HG03342 (cell line): ENCODE measurements around the gene CSNK1A1.

Experiments used
- ATAC-seq: cut with Tn5 transposase; IDR thresholded peaks from one replicate; pipeline ENCODE4 v1.9.1; 2021; ENCODE audit warnings: mild to moderate bottlenecking, moderate library complexity; ENCODE audit not compliant: unreplicated experiment

CSNK1A1 gene

GRCh38 chr5:149575131-149575530 is 23.9 kb upstream of the CSNK1A1 start:
- ATAC-seq, result no peak

- no peak for ATAC-seq
Observed at GRCh38 chr5:149572576-149573231, 21.5 kb upstream of the CSNK1A1 start.

GRCh38 chr5:149572170-149572569 is 20.9 kb upstream of the CSNK1A1 start:
- no peak for ATAC-seq

GRCh38 chr5:149567226-149567625 is 16.0 kb upstream of the CSNK1A1 start:
- no peak for ATAC-seq

- ATAC-seq, result peak; percentile 94
Observed at GRCh38 chr5:149564542-149565140, 13.4 kb upstream of the CSNK1A1 start.

GRCh38 chr5:149563466-149563865 is 12.2 kb upstream of the CSNK1A1 start:
- no peak for ATAC-seq

GRCh38 chr5:149561848-149562247 is 10.6 kb upstream of the CSNK1A1 start:
- no peak for ATAC-seq

GRCh38 chr5:149559706-149560105 is 8.5 kb upstream of the CSNK1A1 start:
- no peak for ATAC-seq

GRCh38 chr5:149552553-149553160 is 1.4 kb upstream of the CSNK1A1 start:
- no peak for ATAC-seq

- no peak for ATAC-seq
Observed at GRCh38 chr5:149552038-149552494, 827 bp upstream of the CSNK1A1 start.

- ATAC-seq, result peak; percentile 0
Observed at GRCh38 chr5:149550594-149551226, 529 bp downstream of the CSNK1A1 start.

- no peak for ATAC-seq
Observed at GRCh38 chr5:149550268-149550583, 1.0 kb downstream of the CSNK1A1 start.

- peak; percentile 34 for ATAC-seq
Observed at GRCh38 chr5:149549461-149550267, 1.6 kb downstream of the CSNK1A1 start.

- ATAC-seq, result no peak
Observed at GRCh38 chr5:149546974-149547373, 4.3 kb downstream of the CSNK1A1 start.

GRCh38 chr5:149545327-149545726 is 5.9 kb downstream of the CSNK1A1 start:
- ATAC-seq, result no peak

GRCh38 chr5:149544028-149544420 is 7.2 kb downstream of the CSNK1A1 start:
- ATAC-seq, result no peak

GRCh38 chr5:149543361-149544027 is 7.7 kb downstream of the CSNK1A1 start:
- no peak for ATAC-seq

GRCh38 chr5:149541893-149542292 is 9.3 kb downstream of the CSNK1A1 start:
- no peak for ATAC-seq

- no peak for ATAC-seq
Observed at GRCh38 chr5:149540089-149540488, 11.2 kb downstream of the CSNK1A1 start.

GRCh38 chr5:149537374-149537975 is 13.8 kb downstream of the CSNK1A1 start:
- ATAC-seq, result no peak
